K562 (cell line): ENCODE results near the gene SPATS2. TPM values are rescaled to one million over a fixed set of nuclear protein-coding genes. Genes with fewer than 3 reads are reported as not detected.

Experiments
- ATAC-seq: fragments of 200-7000 bp; cut with Tn5 transposase; 3 replicates; pipeline ENCODE4 v1.9.1; 2020; ENCODE audit warnings: moderate library complexity
- BruUV-seq: library from RNA; stranded (reverse); fragments of 400-500 nt; replicated peaks from 2 replicates; lab custom pipeline; 2021; lab: Mats Ljungman, UMichigan
- CTCF ChIA-PET: fragments of 300-600 bp; formaldehyde crosslinking; extraction: SDS; loops from one replicate; lab custom pipeline; 2021; ENCODE audit warnings: low intra/inter-chr PET ratio; lab: Yijun Ruan, JAX
- POLR2A ChIA-PET: fragments of 300-600, 350-650 bp; sonication (Branson Sonifier 250); formaldehyde crosslinking; extraction: SDS; loops from one replicate; lab custom pipeline; 2021; ENCODE audit warnings: antibody characterized with exemption, inconsistent platforms; lab: Yijun Ruan, JAX
- DNase-seq, 4 experiments: peaks; one replicate each; pipeline versions ENCODE4 v3.0.0 to v3.0.0-alpha.2; 2011 to 2018; ENCODE audit warnings: low spot score in 3 of 4, mixed read lengths in 3 of 4; ENCODE audit errors: extremely low read depth in 1 of 4
- FAIRE-seq: peaks from 2 replicates; lab custom pipeline; 2011; peaks lifted over from hg19 to GRCh38; lab: Jason Lieb, UNC
- H2AFZ ChIP-seq: 2 replicates; pipeline ENCODE4 v1.6.0; 2011; ENCODE audit warnings: low read depth, low read length, control low read depth, inconsistent platforms
- H3K27ac ChIP-seq: fragments of 200-600 bp; 3 replicates; pipeline ENCODE4 v1.8.0; 2011; ENCODE audit warnings: low read depth, mild to moderate bottlenecking, control low read depth, inconsistent platforms, low read length, moderate library complexity, mixed read lengths; ENCODE audit errors: extremely low read depth
- H3K27me3 ChIP-seq, 2 experiments: fragments of 300-600 bp in 1 of 2; 2 replicates in 1 of 2; 3 replicates in 1 of 2; pipeline versions ENCODE4 v1.6.0 to v1.8.0; 2011; ENCODE audit warnings: inconsistent platforms in 2 of 2, low read length in 2 of 2, mild to moderate bottlenecking in 1 of 2, mixed read lengths in 1 of 2, moderate library complexity in 1 of 2; ENCODE audit not compliant: control insufficient read depth in 2 of 2, insufficient read depth in 2 of 2
- H3K36me3 ChIP-seq: fragments of 300-600 bp; 3 replicates; pipeline ENCODE4 v1.8.0; 2011; ENCODE audit warnings: mild to moderate bottlenecking, low read length, inconsistent platforms; ENCODE audit not compliant: control insufficient read depth, insufficient read depth
- H3K4me1 ChIP-seq, 2 experiments: fragments of 200-600 bp in 1 of 2; replicated peaks in 1 of 2; 2 replicates in 1 of 2; 3 replicates in 1 of 2; pipeline versions ENCODE4 v1.5.1 to v1.8.0; 2011; ENCODE audit warnings: inconsistent platforms in 2 of 2, low read length in 2 of 2, mild to moderate bottlenecking in 1 of 2, mixed read lengths in 1 of 2, moderate library complexity in 1 of 2; ENCODE audit not compliant: control insufficient read depth in 2 of 2, insufficient read depth in 2 of 2
- H3K4me2 ChIP-seq: 2 replicates; pipeline ENCODE4 v1.6.1; 2011; ENCODE audit warnings: low read length, control low read depth, inconsistent platforms, mixed read lengths; ENCODE audit not compliant: insufficient read depth
- H3K4me3 ChIP-seq: fragments of 200-600 bp; sonication (generic), shearing (Covaris generic); 2 replicates; pipeline ENCODE4 v1.5.1; 2016; ENCODE audit warnings: control low read depth, inconsistent platforms
- H3K79me2 ChIP-seq: fragments of 200-600 bp; 3 replicates; pipeline ENCODE4 v1.8.0; 2011; ENCODE audit warnings: low read length, inconsistent platforms; ENCODE audit not compliant: control insufficient read depth, insufficient read depth
- H3K9ac ChIP-seq, 2 experiments: 2 replicates each; pipeline versions ENCODE4 v1.6.0 to v1.6.1; 2011; ENCODE audit warnings: low read depth in 2 of 2, low read length in 2 of 2, control low read depth in 1 of 2, inconsistent platforms in 1 of 2, mild to moderate bottlenecking in 1 of 2, mixed read lengths in 1 of 2; ENCODE audit not compliant: insufficient read depth in 1 of 2
- H3K9me1 ChIP-seq: one replicate; pipeline ENCODE4 v1.6.0; 2011; ENCODE audit warnings: inconsistent platforms, mild to moderate bottlenecking, low read length, moderate library complexity; ENCODE audit not compliant: control insufficient read depth, insufficient read depth
- H3K9me3 ChIP-seq: replicated peaks from 2 replicates; pipeline ENCODE4 v1.5.1; 2011; ENCODE audit warnings: low read depth, low read length, inconsistent platforms; ENCODE audit not compliant: control insufficient read depth, insufficient read depth
- H4K20me1 ChIP-seq: replicated peaks from 2 replicates; pipeline ENCODE4 v1.6.1; 2011; ENCODE audit warnings: low read length, inconsistent platforms, mixed read lengths; ENCODE audit not compliant: control insufficient read depth, insufficient read depth
- ARHGAP35 ChIP-seq: fragments of 450-650 bp; IDR thresholded peaks from 2 replicates; pipeline ENCODE4 v1.6.1; 2018; ENCODE audit not compliant: partially characterized antibody
- ATF2 ChIP-seq: sonication (generic); formaldehyde crosslinking; IDR thresholded peaks from 2 replicates; pipeline ENCODE4 v1.8.1; 2022; ENCODE audit warnings: missing genetic modification reagents
- BRF2 ChIP-seq: IDR thresholded peaks from 3 replicates; pipeline ENCODE4 v1.6.1; 2011; ENCODE audit warnings: borderline replicate concordance, mild to moderate bottlenecking; ENCODE audit not compliant: insufficient read length, insufficient read depth
- C11orf30 ChIP-seq: fragments of 450-650 bp; IDR thresholded peaks from 2 replicates; pipeline ENCODE4 v1.6.1; 2016; ENCODE audit warnings: low read depth, mild to moderate bottlenecking
- CREM ChIP-seq: IDR thresholded peaks from 2 replicates; pipeline ENCODE4 v1.6.1; 2014; ENCODE audit warnings: antibody characterized with exemption, low read depth
- E2F8 ChIP-seq: fragments of 450-650 bp; IDR thresholded peaks from 2 replicates; pipeline ENCODE4 v1.7.1; 2018; ENCODE audit warnings: mild to moderate bottlenecking, low read depth; ENCODE audit not compliant: partially characterized antibody
- HSF4 ChIP-seq: fragments of 250-450 bp; sonication (Bioruptor Pico); IDR thresholded peaks from 2 replicates; pipeline ENCODE4 v2.1.2; 2022; ENCODE audit warnings: mild to moderate bottlenecking, moderate library complexity, borderline replicate concordance
- MED1 ChIP-seq: sonication (generic); formaldehyde crosslinking; IDR thresholded peaks from 2 replicates; pipeline ENCODE4 v1.8.1; 2023; ENCODE audit warnings: missing genetic modification reagents, borderline replicate concordance
- NELFE ChIP-seq: IDR thresholded peaks from 2 replicates; pipeline ENCODE4 v1.6.1; 2011; ENCODE audit warnings: mild to moderate bottlenecking; ENCODE audit not compliant: insufficient read depth, insufficient read length
- RBM39 ChIP-seq: fragments of 200-400 bp; formaldehyde crosslinking; optimal IDR thresholded peaks from 2 replicates; pipeline ENCODE3; 2018; ENCODE audit warnings: low read depth, low read length
- SNIP1 ChIP-seq: fragments of 450-650 bp; IDR thresholded peaks from 2 replicates; pipeline ENCODE4 v1.7.1; 2017; ENCODE audit warnings: low read depth, mild to moderate bottlenecking
- STAG1 ChIP-seq: sonication (generic); formaldehyde crosslinking; IDR thresholded peaks from 2 replicates; pipeline ENCODE4 v1.5.0; 2020; ENCODE audit warnings: missing genetic modification reagents, borderline replicate concordance
- TCF3 ChIP-seq: sonication (generic); formaldehyde crosslinking; IDR thresholded peaks from 2 replicates; pipeline ENCODE4 v1.4.0; 2020; ENCODE audit warnings: mild to moderate bottlenecking, missing genetic modification reagents
- THAP12 ChIP-seq: fragments of 250-450 bp; sonication (Bioruptor Pico); IDR thresholded peaks from 2 replicates; pipeline ENCODE4 v1.9.0; 2021; ENCODE audit warnings: mild to moderate bottlenecking, inconsistent platforms
- ZNF224 ChIP-seq: sonication (generic); formaldehyde crosslinking; IDR thresholded peaks from 2 replicates; pipeline ENCODE4 v1.8.0; 2022; ENCODE audit warnings: mild to moderate bottlenecking, missing genetic modification reagents
- ZNF274 ChIP-seq: IDR thresholded peaks from 2 replicates; pipeline ENCODE4 v1.6.1; 2011; ENCODE audit warnings: low read depth, mild to moderate bottlenecking, low read length, moderate library complexity, borderline replicate concordance
- ZZZ3 ChIP-seq: fragments of 450-650 bp; IDR thresholded peaks from 2 replicates; pipeline ENCODE4 v1.6.1; 2016; ENCODE audit warnings: antibody characterized with exemption, mild to moderate bottlenecking, moderate library complexity
- WGBS: fragments of 100-300 bp; shearing (Covaris generic); methylation state at CpG from one replicate; pipeline ENCODE4 v1.1.6; 2016; ENCODE audit warnings: low coverage, mixed read lengths; ENCODE audit not compliant: insufficient coverage; ENCODE audit errors: missing lambda C conversion rate; 5-methylcytosine and 5-hydroxymethylcytosine counted together
- in situ Hi-C: fragments of 300-500 bp; cut with MboI; formaldehyde crosslinking; loops from 4 replicates; pipeline ENCODE4 v1.15.0; 2018; ENCODE audit warnings: inconsistent platforms, mixed read lengths
- intact Hi-C: fragments of 100-400 bp; cut with micrococcal nuclease; formaldehyde crosslinking; loops from 2 replicates; pipeline ENCODE4 v1.14.2; 2022
- polyA plus RNA-seq, 8 experiments: library from polyadenylated mRNA; depleted of rRNA in 4 of 8; stranded (reverse) in 5 of 8; unstranded in 3 of 8; fragments of >200 nt; fragmentation: Nextera tagmentation in 2 of 8; fragmentation: Illumina TruSeq in 1 of 8; extraction: Ambion mirVana in 2 of 8; extraction: Trizol in 1 of 8; gene quantifications; 2 replicates each; pipeline versions ENCODE4 v1.2.1 to v1.2.3, GENCODE V29; 2011 to 2014; ENCODE audit warnings: inconsistent platforms in 1 of 8, missing spikeins in 1 of 8
- total RNA-seq, 7 experiments: library from RNA; depleted of rRNA in 6 of 7; stranded (reverse); fragments of >200 nt in 6 of 7; fragmentation: Illumina TruSeq in 2 of 7; extraction: Trizol in 2 of 7; gene quantifications; 2 replicates each; pipeline versions ENCODE4 v1.2.1 to v1.2.3, GENCODE V29; 2011 to 2021; ENCODE audit warnings: low replicate concordance in 1 of 7

Gene SPATS2
- total and polyA plus RNA-seq, 9 of the 15 experiments (the other 6 are each of a cell fraction or from before 2014, with no cell fraction given) = 5.4 to 48.2 (median 17.5) TPM

- in situ Hi-C loops = no loop called here
- 75% methylated on average over 9 of the region's 12 CpGs for WGBS
- CTCF ChIA-PET = no interaction called here
- no peak for TF ChIP-seq THAP12
- TF ChIP-seq SNIP1 = no peak
- no peak for TF ChIP-seq HSF4 (CRISPR knock-in tag)
- no peak for TF ChIP-seq RBM39
- no peak for TF ChIP-seq C11orf30
- no peak for TF ChIP-seq ARHGAP35
- no peak for TF ChIP-seq NELFE
- TF ChIP-seq ZNF224 (CRISPR knock-in tag) = no peak
- no peak for TF ChIP-seq CREM
- TF ChIP-seq BRF2 = no peak
- no peak for TF ChIP-seq ATF2 (CRISPR knock-in tag)
- no peak for TF ChIP-seq ZZZ3
- no peak for TF ChIP-seq TCF3
- TF ChIP-seq MED1 (CRISPR knock-in tag) = no peak
- TF ChIP-seq ZNF274 = no peak
- TF ChIP-seq STAG1 (CRISPR knock-in tag) = no peak
- TF ChIP-seq E2F8 = no peak
These were observed 108.8 kb downstream of the SPATS2 start for GRCh38 chr12:49476091-49476490.

More at GRCh38 chr12:49476091-49476490, 108.8 kb downstream of the SPATS2 start:
- no peaks in the 10 kb centered on the region for H3K36me3 ChIP-seq
- no peak overlapping the region for H2AFZ ChIP-seq
- no TSS peak for BruUV-seq
- no peaks in the 10 kb centered on the region for H3K27me3 ChIP-seq
- H3K9me3 ChIP-seq = no peaks in the 10 kb centered on the region
- FAIRE-seq (no peak), ATAC-seq (no peak), DNase-seq (no peak)
- no peaks in the 10 kb centered on the region for H3K79me2 ChIP-seq
- POLR2A ChIA-PET = interaction anchor here (0.5 to 1.5 kb wide), 2 partner anchors 15 to 366 kb away, joined by 3 read pairs; no protein-coding TSS in a partner anchor
- H3K4me1 ChIP-seq = no peaks in the 10 kb centered on the region; a peak in 2 of 5 replicates
- H3K27ac ChIP-seq = no peak overlapping the region
- H3K9me1 ChIP-seq = no peaks in the 10 kb centered on the region
- intact Hi-C loops = no loop called here
- H3K4me2 ChIP-seq = no peak overlapping the region
- no peaks in the 10 kb centered on the region for H4K20me1 ChIP-seq
- no peak overlapping the region for H3K4me3 ChIP-seq
- H3K9ac ChIP-seq = no peak overlapping the region
